ENCODE data around the gene CLEC2B. TPM values are rescaled to one million over a fixed set of nuclear protein-coding genes. Genes with fewer than 3 reads are reported as not detected.
A peak's percentile ranks its signal among the peaks of the same experiment; 100 is the strongest.

Gene CLEC2B
- total RNA-seq, result not detected in 3 replicates
- long read RNA-seq, result 0 reads

DNA sequence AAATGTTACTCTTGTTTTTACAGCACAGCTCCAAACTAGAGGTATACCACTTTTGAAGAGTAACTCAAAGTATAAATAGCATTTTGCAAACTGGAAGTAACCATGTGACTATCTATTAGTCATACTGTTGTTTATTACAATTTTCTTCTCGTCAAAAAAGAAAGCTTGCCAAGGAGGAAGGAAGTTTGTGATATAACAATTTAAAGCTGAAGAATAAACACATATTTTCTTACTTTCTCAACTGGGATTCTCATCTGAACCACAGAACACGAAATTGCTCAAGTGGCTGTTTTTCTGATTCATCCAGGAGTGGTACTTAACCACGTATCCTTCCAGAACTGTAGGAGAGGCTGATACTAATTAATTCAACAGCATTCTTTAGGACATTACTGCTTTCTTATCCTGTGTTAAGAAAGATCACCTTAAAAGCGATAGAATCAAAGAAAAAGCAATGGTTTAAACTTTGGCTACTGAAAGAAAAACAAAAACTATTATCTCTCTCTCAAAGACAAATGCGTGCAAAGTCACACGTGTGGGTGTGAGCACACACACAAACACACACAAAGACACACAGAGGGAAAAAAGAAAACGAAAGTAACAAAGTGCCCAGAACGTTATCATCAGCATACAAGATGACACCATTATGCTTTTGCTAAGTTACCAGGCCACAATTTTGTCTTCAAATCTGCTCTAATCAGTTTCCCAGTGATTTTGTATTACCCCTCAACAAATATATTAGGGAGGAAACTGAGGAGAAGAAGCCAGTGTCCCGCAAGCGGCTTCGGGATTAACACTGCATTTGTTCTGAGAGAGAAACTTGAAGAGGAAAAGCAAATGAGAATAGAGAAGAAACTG lies at the start of gene CLEC2B:
Gene CLEC2B (minus strand): TSS at position 48 of the 855 bp plus-strand sequence.
- TF ChIP-seq, protein P1, sequence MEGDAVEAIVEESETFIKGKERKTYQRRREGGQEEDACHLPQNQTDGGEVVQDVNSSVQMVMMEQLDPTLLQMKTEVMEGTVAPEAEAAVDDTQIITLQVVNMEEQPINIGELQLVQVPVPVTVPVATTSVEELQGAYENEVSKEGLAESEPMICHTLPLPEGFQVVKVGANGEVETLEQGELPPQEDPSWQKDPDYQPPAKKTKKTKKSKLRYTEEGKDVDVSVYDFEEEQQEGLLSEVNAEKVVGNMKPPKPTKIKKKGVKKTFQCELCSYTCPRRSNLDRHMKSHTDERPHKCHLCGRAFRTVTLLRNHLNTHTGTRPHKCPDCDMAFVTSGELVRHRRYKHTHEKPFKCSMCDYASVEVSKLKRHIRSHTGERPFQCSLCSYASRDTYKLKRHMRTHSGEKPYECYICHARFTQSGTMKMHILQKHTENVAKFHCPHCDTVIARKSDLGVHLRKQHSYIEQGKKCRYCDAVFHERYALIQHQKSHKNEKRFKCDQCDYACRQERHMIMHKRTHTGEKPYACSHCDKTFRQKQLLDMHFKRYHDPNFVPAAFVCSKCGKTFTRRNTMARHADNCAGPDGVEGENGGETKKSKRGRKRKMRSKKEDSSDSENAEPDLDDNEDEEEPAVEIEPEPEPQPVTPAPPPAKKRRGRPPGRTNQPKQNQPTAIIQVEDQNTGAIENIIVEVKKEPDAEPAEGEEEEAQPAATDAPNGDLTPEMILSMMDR (IDR thresholded peaks at IDR 0.05), result no peak
- H3K9me3 Mint-ChIP-seq (ENCODE audit: low read depth), result no peaks in the 10 kb centered on the region
- H3K4me1 Mint-ChIP-seq (ENCODE audit: low read depth), result peaks cover 24% of the 10 kb centered on the region
- no peaks in the 10 kb centered on the region for H3K27me3 Mint-ChIP-seq (ENCODE audit: low read depth)
- peak within 1 kb of the TSS; percentile 54 for H3K4me3 Mint-ChIP-seq (ENCODE audit: unreplicated experiment)
- no peaks in the 10 kb centered on the region for H3K36me3 Mint-ChIP-seq (ENCODE audit: low read depth)
- DNase-seq (ENCODE audit: low spot score), result no peak
- peak within 1 kb of the TSS; percentile 67 for H3K27ac Mint-ChIP-seq (ENCODE audit: unreplicated experiment)

DNA sequence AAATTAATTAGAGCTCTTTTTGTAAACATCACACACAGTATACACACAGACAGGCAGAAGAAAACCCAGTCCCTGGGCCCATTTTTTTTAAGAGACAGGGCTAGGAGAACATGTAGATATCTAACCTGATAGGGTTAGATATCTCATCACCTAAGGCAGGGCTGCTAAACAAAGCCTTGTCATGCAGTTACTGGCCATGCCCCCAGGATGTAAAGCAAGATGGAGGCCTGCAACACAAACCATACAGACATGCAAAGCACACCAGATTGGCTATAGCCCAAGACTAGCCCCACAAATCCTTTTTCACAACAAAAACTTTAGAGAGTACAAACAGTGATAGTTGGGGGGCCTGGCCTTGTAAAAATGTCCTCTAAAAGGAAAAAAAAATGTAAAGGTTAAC lies 42.6 kb upstream of the CLEC2B start:
- Mint-ChIP-seq H3K4me3 (ENCODE audit: unreplicated experiment) (no peak overlapping the region), H3K27me3 (ENCODE audit: low read depth) (no peaks in the 10 kb centered on the region), H3K9me3 (ENCODE audit: low read depth) (peaks cover 29% of the 10 kb centered on the region), H3K36me3 (ENCODE audit: low read depth) (peaks cover 2% of the 10 kb centered on the region), H3K4me1 (ENCODE audit: low read depth) (peaks cover 9% of the 10 kb centered on the region), H3K27ac (ENCODE audit: unreplicated experiment) (peak overlapping the region; percentile 24)
- TF ChIP-seq, protein P1 (IDR thresholded peaks at IDR 0.05), result no peak
- DNase-seq (ENCODE audit: low spot score), result no peak

DNA sequence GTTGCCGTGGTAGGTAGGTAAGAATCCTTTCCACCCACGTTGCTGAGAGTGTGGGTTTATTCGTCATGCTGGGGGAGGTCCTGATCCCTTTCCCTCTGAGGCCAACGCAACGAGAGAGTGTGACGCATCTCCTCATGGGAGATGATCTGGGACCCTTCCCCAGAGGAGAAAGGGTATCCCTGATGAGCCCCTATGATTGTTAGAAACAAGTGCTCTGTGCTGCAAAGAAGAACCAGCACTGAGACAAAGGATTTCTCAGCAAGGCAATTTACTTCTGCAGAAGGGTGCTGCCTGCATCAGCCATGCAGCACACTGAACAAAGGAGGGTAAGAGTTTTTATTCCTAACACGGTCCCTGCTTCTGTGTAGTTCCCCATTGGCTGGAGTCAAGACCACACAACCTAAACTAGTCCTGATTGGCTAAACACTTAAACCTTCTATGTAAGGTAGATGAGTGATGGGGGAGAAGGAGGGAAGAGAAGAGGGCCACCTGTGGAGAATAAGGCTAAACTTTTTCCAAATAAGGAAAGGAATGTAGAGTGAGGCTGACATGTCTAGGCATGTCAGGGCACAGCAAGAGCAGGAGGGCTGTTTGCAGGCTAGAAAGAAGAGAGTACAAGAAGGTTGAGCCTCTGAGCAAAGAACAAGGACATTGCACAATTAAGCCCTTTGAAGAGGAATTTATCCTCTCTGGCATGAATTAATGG lies 41.7 kb upstream of the CLEC2B start:
- Mint-ChIP-seq H3K9me3 (ENCODE audit: low read depth) (peaks cover 29% of the 10 kb centered on the region), H3K27me3 (ENCODE audit: low read depth) (no peaks in the 10 kb centered on the region), H3K4me1 (ENCODE audit: low read depth) (peaks cover 9% of the 10 kb centered on the region), H3K27ac (ENCODE audit: unreplicated experiment) (peak overlapping the region; percentile 65), H3K4me3 (ENCODE audit: unreplicated experiment) (peak overlapping the region; percentile 49), H3K36me3 (ENCODE audit: low read depth) (peaks cover 2% of the 10 kb centered on the region)
- TF ChIP-seq, protein P1 (IDR thresholded peaks at IDR 0.05), result no peak
- no peak for DNase-seq (ENCODE audit: low spot score)

DNA sequence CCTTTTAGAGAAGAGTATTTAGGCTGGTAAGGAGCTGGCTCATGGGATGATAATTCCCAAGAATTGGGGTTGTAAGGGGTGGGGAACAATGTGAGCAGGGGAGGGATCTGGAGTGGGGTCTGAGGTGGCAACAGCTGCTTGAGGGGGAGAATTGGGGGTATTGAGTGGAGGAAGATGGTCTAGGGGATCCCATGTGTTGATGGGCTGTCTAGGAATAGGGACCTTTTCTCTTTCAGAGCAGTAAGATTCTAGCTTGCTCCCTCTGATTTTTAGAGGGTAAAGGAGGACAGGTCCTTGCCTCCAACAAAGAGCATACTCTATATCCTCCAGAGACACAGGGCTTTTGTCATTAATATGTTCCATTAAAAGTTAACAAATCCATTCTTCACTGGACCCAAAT lies 40.6 kb upstream of the CLEC2B start:
- no peaks in the 10 kb centered on the region for H3K27me3 Mint-ChIP-seq (ENCODE audit: low read depth)
- H3K36me3 Mint-ChIP-seq (ENCODE audit: low read depth), result peaks cover 2% of the 10 kb centered on the region
- H3K4me3 Mint-ChIP-seq (ENCODE audit: unreplicated experiment), result peak overlapping the region; percentile 49
- H3K4me1 Mint-ChIP-seq (ENCODE audit: low read depth), result peaks cover 9% of the 10 kb centered on the region
- peaks cover 29% of the 10 kb centered on the region for H3K9me3 Mint-ChIP-seq (ENCODE audit: low read depth)
- H3K27ac Mint-ChIP-seq (ENCODE audit: unreplicated experiment), result peak overlapping the region; percentile 57
- TF ChIP-seq, protein P1 (IDR thresholded peaks at IDR 0.05), result no peak
- DNase-seq (ENCODE audit: low spot score), result no peak

DNA sequence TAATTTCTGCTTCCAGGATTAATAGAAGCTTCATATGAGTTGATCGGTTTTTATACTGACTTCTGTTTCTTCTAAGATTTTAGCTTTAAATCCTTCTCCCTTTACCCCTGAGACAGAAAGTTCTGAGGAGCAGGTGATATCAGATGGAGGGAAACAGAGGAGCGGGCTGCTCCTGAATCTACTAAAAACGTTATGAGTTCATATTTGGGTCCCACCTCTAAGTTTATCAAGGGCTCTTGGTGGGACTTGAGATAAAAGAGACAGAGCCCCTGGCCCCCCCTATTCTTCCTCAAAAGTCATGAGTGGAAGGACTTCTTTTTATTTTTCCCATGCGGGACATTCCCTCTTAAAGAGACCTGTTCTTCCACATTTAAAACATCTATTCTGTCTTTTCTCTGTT lies 39.2 kb upstream of the CLEC2B start:
- Mint-ChIP-seq H3K4me3 (ENCODE audit: unreplicated experiment) (no peak overlapping the region), H3K9me3 (ENCODE audit: low read depth) (peaks cover 31% of the 10 kb centered on the region), H3K27me3 (ENCODE audit: low read depth) (no peaks in the 10 kb centered on the region), H3K36me3 (ENCODE audit: low read depth) (peaks cover 2% of the 10 kb centered on the region), H3K27ac (ENCODE audit: unreplicated experiment) (no peak overlapping the region), H3K4me1 (ENCODE audit: low read depth) (peaks cover 9% of the 10 kb centered on the region)
- no peak for DNase-seq (ENCODE audit: low spot score)
- TF ChIP-seq, protein P1 (IDR thresholded peaks at IDR 0.05), result no peak

All from chondrocyte (in vitro differentiated cells).